HG03521 (cell line): Measurements from ENCODE around the gene SHC4.
"Not testable (repeated sequence)": the region's sequence is repeated elsewhere in the genome, so short reads cannot be mapped to it uniquely, and the experiment has no call there.

Experiments
- ATAC-seq: cut with Tn5 transposase; IDR thresholded peaks from one replicate; pipeline ENCODE4 v1.9.1; 2021; ENCODE audit warnings: mild to moderate bottlenecking, moderate library complexity; ENCODE audit not compliant: unreplicated experiment

The SHC4 gene

DNA sequence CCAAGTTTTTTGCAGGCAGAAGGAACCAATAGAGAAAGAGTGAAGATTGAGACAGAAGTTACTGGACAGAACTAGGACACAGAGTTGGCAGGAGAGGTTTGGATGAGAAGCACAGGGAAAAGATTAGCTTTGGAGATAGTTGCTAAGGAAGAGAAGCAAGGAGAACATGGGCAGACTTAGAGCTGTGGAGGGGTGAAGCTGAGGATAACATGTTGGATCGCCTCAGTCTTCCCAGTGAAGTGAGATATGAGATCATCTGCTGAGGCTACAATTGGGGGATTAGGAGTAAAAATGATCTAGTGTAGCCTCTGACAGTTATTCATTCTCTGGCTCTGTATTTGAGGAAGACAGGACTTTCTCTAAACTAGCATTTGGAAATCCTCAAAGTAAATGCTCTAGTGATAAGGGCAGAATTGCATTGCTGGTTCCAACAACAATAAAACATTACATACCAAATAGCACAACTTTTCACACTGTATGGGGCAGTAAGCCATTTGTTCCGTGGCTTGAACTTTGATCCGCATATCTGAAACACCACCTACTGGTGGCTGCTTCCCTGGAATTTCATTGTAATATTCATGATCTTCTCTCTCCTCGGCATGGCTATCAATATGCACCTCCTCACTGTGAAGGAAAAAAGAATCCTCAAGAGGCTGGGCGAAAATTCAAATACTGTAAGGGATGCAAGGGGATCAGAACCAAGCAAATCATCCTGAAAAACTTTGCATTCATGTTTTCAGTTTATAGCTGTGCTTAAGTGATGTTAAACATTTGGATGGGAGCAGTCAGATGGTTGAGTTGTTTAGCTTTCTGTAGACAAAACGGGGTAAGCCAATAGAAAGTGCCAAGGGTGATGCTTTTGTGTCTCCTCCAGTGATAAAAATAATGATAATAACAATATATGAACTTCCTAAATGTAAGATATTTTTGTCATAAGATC lies 107.9 kb downstream of the SHC4 start:
- ATAC-seq = no peak

- not testable (repeated sequence) for ATAC-seq
Measured at GRCh38 chr15:48854434-48854833, 109.3 kb downstream of the SHC4 start.

DNA sequence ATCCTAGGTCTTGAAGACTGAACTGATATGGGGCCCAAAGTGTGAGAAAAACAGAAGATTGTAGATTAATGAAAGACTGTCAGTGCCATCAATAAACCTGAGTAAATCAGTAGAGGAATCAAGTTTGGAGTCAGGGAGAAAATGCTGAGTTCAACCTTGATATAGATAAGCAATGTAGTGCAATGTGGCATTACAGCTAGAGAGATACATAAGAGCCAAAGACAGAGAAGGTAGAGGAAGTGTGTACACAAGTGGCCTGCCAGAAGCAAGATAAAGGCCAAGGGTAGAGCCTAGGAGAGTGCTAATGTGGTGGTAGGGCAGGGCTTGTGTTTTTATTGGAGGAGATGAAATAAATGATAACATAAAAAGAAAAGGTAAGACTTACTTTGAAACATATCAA lies 111.8 kb downstream of the SHC4 start:
- ATAC-seq = no peak

DNA sequence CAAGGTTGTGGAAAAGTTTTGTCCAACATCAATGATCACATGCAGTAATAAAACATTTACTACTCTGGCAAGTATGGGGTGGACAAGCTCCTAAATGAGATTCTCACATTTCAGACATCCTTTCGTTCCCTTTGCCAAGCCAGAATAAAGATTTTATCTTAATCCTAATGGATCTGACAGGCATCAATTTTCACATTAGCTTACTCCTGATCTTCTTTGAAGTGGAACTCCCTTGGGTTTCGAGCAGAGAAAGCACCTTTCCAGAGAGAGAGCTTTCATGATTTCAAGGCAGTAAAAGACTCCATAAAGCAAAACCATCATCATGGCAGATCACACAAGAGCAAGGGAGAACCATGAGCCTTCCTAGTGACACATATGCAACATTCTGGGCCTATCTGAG lies 113.1 kb downstream of the SHC4 start:
- no peak for ATAC-seq

- no peak for ATAC-seq
Measured at GRCh38 chr15:48845123-48845522, 118.6 kb downstream of the SHC4 start.

DNA sequence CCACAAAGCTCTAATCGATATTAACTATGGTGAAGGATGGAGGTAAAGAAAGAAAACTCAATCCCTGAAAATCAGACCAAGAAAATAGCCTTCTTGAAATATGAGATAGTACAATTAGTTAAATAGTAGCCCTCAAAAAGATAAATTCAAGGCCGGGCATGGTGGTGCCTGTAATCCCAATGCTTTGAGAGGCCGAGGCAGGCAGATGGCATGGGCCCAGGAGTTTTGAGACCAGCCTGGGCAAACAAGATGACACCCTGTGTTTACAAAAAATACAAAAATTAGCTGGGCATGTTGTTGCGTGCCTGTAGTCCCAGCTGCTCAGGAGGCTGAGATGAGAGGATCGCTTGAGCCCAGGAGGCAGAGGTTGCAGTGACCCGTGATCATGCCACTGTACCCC lies 121.2 kb downstream of the SHC4 start:
- ATAC-seq = no peak

DNA sequence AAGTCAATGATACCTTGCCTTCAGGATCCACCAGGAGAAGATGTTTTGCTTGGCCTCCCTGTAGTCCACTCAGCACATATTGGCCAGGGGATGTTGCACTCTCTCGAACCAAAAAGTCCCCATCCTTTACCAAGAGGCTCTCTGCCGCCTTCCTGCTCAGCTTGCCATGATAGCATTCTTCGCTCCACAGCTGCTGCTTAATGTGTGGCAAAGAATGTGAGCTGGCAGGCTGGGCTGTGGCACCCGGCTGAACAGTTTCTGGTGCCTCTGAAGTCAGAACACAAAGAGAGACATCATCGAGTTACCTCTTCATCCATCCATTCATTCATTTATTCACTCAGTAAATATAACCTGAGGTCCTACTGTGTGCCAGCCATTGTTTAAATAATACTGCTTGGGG lies 129.0 kb downstream of the SHC4 start:
- no peak for ATAC-seq

GRCh38 chr15:48833526-48834239 lies 130.0 kb downstream of the SHC4 start:
- ATAC-seq = no peak

DNA sequence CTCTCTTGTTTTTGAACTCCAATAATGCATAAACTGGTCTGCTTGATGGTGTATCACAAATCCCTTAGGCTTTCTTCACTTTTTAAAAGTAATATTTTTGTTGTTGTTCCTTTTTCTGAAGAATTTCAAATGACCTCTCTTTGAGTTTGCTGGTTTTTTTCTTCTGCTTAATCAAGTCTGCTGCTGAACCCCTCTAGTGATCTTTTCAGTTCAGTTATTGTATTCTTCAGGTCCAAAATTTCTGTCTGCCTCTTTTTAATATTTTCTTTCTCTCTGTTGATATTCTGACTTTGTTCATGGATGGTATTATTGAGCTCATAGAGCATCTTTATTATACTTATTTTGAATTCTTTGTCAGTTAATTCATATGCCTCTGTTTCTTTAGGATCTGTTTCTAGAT lies 131.1 kb downstream of the SHC4 start:
- ATAC-seq = no peak

- ATAC-seq = no peak
Measured at GRCh38 chr15:48828906-48829305, 134.8 kb downstream of the SHC4 start.

DNA sequence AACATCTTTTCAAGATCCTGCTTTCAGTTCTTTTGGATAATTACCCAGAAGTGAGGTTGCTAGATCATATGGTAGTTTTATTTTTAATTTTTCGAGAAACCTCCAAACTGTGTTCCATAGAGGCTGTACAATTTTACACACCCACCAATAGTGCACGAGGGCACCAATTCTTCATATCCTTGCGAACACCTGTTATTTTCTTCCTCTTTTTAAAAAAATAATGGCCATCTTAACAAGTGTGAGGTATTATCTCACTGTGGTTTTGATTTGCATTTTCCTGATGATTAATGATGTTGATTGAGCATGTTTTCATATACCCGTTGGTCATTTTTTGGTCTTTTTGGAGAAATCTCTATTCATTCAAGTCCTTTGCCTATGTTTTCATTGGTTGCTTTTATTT lies 135.2 kb downstream of the SHC4 start:
- ATAC-seq = no peak

DNA sequence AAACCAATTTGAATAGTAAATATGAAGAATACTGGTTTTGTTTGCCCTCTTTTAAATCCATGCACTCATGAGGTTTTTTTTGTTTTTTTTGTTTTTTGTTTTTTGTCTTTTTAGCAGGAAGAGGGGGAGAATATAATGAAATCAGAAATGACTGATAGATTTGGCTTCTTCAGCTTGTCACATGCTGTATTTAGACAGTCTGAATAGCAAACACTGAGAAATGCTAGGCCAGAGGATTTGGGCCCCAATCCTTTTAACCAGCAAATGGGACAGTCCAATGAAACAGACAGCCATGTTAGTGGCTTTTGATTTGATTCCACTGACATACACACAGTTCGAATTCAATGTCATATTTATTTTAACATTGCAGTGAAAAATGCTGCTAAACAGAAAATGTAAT lies 138.6 kb downstream of the SHC4 start:
- no peak for ATAC-seq

GRCh38 chr15:48823706-48824105 lies 140.0 kb downstream of the SHC4 start:
- no peak for ATAC-seq

DNA sequence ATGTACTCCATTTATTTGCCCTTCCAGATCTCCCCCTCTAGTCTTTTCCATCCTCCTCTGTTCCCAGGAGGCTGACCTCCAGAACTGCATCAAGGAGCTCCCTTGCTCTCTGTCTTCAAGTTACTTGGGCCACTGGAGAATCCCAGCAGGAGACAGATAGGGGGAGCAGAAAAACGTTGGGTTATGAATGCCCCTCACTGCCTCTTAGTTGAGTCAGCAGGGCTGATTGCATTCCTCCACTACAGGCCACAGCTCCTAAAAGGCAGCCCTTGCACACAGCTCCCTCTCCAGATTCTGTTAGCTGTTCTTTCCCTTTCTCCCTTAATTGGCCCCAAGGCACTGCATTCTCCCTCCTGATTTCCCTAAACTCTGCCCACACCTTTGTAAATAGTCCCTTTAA lies 140.5 kb downstream of the SHC4 start:
- no peak for ATAC-seq

DNA sequence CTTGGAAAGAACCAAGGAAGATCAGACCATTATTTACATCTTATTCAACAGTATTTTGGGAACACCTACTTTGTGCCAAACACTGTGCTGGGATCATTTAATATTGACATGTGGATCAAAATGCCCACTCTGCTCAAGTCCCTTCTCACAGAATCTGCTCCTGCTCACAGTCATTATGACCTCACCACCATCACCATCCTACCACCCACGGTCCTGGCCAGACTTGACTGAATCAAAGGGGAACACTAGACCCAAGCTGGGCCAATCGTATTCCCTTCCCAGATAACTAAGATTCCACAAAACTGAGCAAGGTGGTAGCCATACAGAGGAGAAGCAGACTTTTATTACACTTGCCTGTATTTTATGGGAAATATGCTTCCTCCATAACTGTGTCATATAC lies 149.4 kb downstream of the SHC4 start:
- no peak for ATAC-seq

DNA sequence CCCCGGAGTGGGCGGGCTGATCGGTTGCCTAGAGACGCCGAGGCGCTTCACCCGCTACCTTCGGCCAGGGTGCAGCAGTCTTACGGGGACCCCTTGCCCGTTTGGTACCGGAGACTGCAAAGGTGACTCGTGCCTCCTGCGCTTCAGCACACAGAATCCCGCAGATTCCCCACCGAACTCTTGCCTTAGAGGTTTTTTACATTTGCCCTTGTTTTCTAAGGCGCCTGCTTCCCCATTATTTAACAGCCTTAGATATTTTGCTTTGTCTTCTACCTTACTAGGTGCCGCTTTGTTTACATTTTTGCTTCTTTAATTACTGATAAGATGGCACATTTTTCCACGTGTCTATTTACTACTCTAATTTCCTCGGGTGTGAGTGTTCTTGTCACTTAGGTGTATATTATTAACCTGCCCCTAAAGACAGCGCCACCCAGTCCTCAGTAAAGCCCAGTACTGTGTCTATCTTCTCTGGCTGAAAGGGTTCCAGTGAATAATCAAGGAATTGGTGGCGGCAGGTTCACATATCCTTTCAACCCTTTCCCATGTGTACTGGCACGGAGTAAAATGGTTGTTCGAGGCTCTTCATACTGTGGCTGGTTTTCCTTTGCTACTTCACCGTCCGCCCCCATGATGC lies 152.3 kb downstream of the SHC4 start:
- ATAC-seq = no peak

GRCh38 chr15:48810414-48811324 lies 153.1 kb downstream of the SHC4 start, which contains the start of gene CEP152:
CEP152 (minus strand) TSS chr15:48811069; CDS start chr15:48805649, 5,420 bp downstream.
- peak; percentile 97 for ATAC-seq

DNA sequence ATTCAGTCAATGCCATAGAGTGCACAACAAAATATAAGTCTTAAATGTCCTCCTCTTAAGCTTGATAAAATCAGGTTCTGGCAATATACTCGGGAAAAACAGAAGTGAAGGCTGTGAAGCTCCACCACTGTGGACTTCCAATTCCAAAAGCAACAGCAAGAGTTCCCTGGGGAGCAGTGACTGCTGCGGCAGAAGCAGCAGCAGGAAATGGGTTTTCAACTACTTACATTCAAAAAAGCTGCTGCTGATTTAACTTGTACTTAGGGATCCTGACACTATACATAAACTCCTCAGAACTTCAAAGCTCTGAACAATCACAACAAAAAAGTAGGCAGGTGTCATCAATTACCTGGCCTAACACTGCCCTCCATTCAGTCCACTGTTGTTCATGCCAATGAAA lies 157.6 kb downstream of the SHC4 start:
- ATAC-seq = no peak

- ATAC-seq = no peak
Measured at GRCh38 chr15:48805591-48805990, 158.1 kb downstream of the SHC4 start.

- ATAC-seq = no peak
Measured at GRCh38 chr15:48803877-48804276, 159.8 kb downstream of the SHC4 start.

GRCh38 chr15:48802867-48803266 lies 160.9 kb downstream of the SHC4 start:
- no peak for ATAC-seq
